GM23338 (cell line): ENCODE data around the gene RPL10A.

Source experiments
- EZH2 ChIP-seq: fragments of 200-600 bp; sonication (generic); IDR thresholded peaks from one replicate; pipeline ENCODE4 v1.8.0; 2017; ENCODE audit warnings: antibody characterized with exemption, mild to moderate bottlenecking, low read depth; ENCODE audit not compliant: unreplicated experiment
- POLR2AphosphoS5 ChIP-seq: IDR thresholded peaks from 2 replicates; pipeline ENCODE4 v1.6.1; 2016; ENCODE audit warnings: antibody characterized with exemption, low read depth
- ZNF114 ChIP-seq: fragments of 250-450 bp; sonication (Bioruptor Pico); IDR thresholded peaks from 2 replicates; pipeline ENCODE4 v1.5.0; 2020; ENCODE audit warnings: mild to moderate bottlenecking, moderate library complexity
- ZNF331 ChIP-seq: fragments of 250-450 bp; sonication (Bioruptor Pico); IDR thresholded peaks from 2 replicates; pipeline ENCODE4 v1.5.0; 2020; ENCODE audit warnings: low read depth, mild to moderate bottlenecking, moderate library complexity
- TF ChIP-seq, protein P1 (sequence below), 2 experiments: fragments of 200-600 bp in 1 of 2; sonication (generic) in 1 of 2; conservative IDR thresholded peaks; 2 replicates each; pipeline versions ENCODE4 v1.5.1 to v1.6.1; 2016 to 2017; ENCODE audit warnings: antibody characterized with exemption in 2 of 2, low read depth in 2 of 2, mild to moderate bottlenecking in 2 of 2, moderate library complexity in 1 of 2
- TF ChIP-seq, protein P2 (sequence below): IDR thresholded peaks from one replicate; pipeline ENCODE4 v1.6.1; 2018; ENCODE audit warnings: antibody characterized with exemption; ENCODE audit not compliant: unreplicated experiment

DNA sequence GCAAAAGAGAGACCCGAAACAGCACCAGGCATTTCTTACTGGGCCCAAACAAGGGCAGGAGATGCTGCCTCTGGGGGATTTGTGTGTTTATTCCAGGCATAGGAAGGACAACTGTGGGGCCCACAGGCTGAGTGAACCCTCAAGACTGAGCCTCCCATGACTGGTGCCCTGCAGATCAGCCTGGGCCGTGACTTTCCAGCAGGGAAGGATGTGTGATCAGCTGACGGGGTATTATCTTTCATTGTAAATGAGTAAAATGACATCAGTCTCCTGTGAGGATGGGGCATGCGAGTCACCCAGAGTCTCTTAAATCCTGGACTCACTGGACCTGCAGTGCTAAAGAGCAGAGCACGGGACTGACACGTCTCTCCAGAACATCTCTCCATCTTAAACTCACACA, 32.6 kb downstream of the RPL10A start:
- no peak for TF ChIP-seq EZH2
- TF ChIP-seq, protein P1, sequence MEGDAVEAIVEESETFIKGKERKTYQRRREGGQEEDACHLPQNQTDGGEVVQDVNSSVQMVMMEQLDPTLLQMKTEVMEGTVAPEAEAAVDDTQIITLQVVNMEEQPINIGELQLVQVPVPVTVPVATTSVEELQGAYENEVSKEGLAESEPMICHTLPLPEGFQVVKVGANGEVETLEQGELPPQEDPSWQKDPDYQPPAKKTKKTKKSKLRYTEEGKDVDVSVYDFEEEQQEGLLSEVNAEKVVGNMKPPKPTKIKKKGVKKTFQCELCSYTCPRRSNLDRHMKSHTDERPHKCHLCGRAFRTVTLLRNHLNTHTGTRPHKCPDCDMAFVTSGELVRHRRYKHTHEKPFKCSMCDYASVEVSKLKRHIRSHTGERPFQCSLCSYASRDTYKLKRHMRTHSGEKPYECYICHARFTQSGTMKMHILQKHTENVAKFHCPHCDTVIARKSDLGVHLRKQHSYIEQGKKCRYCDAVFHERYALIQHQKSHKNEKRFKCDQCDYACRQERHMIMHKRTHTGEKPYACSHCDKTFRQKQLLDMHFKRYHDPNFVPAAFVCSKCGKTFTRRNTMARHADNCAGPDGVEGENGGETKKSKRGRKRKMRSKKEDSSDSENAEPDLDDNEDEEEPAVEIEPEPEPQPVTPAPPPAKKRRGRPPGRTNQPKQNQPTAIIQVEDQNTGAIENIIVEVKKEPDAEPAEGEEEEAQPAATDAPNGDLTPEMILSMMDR (conservative IDR thresholded peaks at IDR 0.05; ENCODE audit: low read depth in 2 of 2), result no peak
- TF ChIP-seq, protein P2, sequence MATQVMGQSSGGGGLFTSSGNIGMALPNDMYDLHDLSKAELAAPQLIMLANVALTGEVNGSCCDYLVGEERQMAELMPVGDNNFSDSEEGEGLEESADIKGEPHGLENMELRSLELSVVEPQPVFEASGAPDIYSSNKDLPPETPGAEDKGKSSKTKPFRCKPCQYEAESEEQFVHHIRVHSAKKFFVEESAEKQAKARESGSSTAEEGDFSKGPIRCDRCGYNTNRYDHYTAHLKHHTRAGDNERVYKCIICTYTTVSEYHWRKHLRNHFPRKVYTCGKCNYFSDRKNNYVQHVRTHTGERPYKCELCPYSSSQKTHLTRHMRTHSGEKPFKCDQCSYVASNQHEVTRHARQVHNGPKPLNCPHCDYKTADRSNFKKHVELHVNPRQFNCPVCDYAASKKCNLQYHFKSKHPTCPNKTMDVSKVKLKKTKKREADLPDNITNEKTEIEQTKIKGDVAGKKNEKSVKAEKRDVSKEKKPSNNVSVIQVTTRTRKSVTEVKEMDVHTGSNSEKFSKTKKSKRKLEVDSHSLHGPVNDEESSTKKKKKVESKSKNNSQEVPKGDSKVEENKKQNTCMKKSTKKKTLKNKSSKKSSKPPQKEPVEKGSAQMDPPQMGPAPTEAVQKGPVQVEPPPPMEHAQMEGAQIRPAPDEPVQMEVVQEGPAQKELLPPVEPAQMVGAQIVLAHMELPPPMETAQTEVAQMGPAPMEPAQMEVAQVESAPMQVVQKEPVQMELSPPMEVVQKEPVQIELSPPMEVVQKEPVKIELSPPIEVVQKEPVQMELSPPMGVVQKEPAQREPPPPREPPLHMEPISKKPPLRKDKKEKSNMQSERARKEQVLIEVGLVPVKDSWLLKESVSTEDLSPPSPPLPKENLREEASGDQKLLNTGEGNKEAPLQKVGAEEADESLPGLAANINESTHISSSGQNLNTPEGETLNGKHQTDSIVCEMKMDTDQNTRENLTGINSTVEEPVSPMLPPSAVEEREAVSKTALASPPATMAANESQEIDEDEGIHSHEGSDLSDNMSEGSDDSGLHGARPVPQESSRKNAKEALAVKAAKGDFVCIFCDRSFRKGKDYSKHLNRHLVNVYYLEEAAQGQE, result no peak
- TF ChIP-seq ZNF114 (CRISPR knock-in tag), result no peak
- no peak for TF ChIP-seq POLR2AphosphoS5
- TF ChIP-seq ZNF331 (CRISPR knock-in tag), result no peak
